ENCODE data around the gene THSD7B. TPM values are rescaled to one million over a fixed set of nuclear protein-coding genes. Genes with fewer than 3 reads are reported as not detected.
"Not testable (repeated sequence)": the region's sequence is repeated elsewhere in the genome, so short reads cannot be mapped to it uniquely, and the experiment has no call there.

THSD7B gene
- total and polyA plus RNA-seq, 2 of the 13 experiments (the other 11 are each of a cell fraction or from before 2014, with no cell fraction given): 0.02 TPM; not detected in 1

DNA sequence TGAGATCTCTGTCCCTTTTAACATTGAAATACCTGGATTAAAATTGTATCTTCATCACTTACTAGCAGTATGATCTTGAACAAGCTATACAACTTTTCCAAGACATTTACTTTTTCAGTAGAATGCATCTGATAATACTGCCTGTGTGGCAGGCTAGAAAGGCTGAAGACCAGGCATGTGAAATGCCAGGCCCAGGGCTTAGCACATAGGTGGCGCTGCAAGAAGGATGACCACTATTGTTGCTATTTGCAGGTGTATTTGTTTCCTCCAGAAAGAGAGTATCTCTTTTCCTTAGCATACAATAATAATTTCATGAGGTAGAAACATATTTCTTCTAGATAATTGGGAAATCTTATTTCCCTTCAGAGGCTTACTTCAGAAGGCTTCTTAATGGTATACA lies 331.3 kb downstream of the THSD7B start:
- Histone ChIP-seq H4K20me1 (ENCODE audit: insufficient read depth, low read length) (no peaks in the 10 kb centered on the region), H3K4me2 (ENCODE audit: low read depth, low read length) (no peak overlapping the region), H3K36me3 (replicated peaks in 1 of 2; ENCODE audit: control insufficient read depth in 1 of 2, insufficient read depth in 2 of 2, low read length in 2 of 2) (no peaks in the 10 kb centered on the region), H3K27me3 (ENCODE audit: control insufficient read depth in 1 of 2, insufficient read depth in 2 of 2, low read length in 2 of 2) (no peaks in the 10 kb centered on the region), H3K9me3 (ENCODE audit: low read length) (no peaks in the 10 kb centered on the region), H3K27ac (ENCODE audit: extremely low read length, insufficient read depth, low read length) (no peak overlapping the region), H3K4me1 (ENCODE audit: insufficient read depth, low read length) (no peaks in the 10 kb centered on the region), H3K79me2 (ENCODE audit: insufficient read depth, low read length) (no peaks in the 10 kb centered on the region), H2AFZ (ENCODE audit: low read length) (no peak overlapping the region), H3K4me3 (replicated peaks in 1 of 3; ENCODE audit: insufficient read depth in 1 of 3, low read depth in 2 of 3, low read length in 3 of 3) (no peak overlapping the region), H3K9ac (ENCODE audit: insufficient read depth, low read depth, low read length) (no peak overlapping the region)
- intact Hi-C loops (cut with micrococcal nuclease; ENCODE audit: unreplicated experiment) (no loop called here), in situ Hi-C loops (cut with HindIII; ENCODE audit: extremely low pct_ligation_motif_present, low pct_unique_long_range_greater_than_20kb) (no loop called here)
- no TSS peak for BruUV-seq (replicated peaks)
- WGBS (ENCODE audit: low lambda C conversion rate): 0% methylated on average over 1 of the region's 1 CpG
- ChIA-PET POLR2A (no interaction called here), CTCF (ENCODE audit: low intra/inter-chr PET ratio, low total read pairs) (no interaction called here)
- no peak for TF ChIP-seq ZNF24 (IDR thresholded peaks at IDR 0.05)
- TF ChIP-seq SPEN (CRISPR knock-in tag; IDR thresholded peaks at IDR 0.05; ENCODE audit: low read depth): no peak
- peak; percentile 33 for TF ChIP-seq CTCF (CRISPR knock-in tag; IDR thresholded peaks at IDR 0.05)
- peak; percentile 58 for FAIRE-seq
- peak; percentile 64 for ATAC-seq
- DNase-seq (ENCODE audit: low spot score): peak; percentile 7

GRCh38 chr2:137101814-137102213 lies 336.5 kb downstream of the THSD7B start:
- BruUV-seq (replicated peaks); H3K27ac ChIP-seq (ENCODE audit: extremely low read length, insufficient read depth, low read length); FAIRE-seq; DNase-seq (ENCODE audit: low spot score); ATAC-seq; in situ Hi-C loops (cut with HindIII; ENCODE audit: extremely low pct_ligation_motif_present, low pct_unique_long_range_greater_than_20kb); H2AFZ ChIP-seq (ENCODE audit: low read length); POLR2A ChIA-PET; H3K79me2 ChIP-seq (ENCODE audit: insufficient read depth, low read length); H3K9ac ChIP-seq (ENCODE audit: insufficient read depth, low read depth, low read length); intact Hi-C loops (cut with micrococcal nuclease; ENCODE audit: unreplicated experiment); H3K4me1 ChIP-seq (ENCODE audit: insufficient read depth, low read length); H3K36me3 ChIP-seq (replicated peaks in 1 of 2; ENCODE audit: control insufficient read depth in 1 of 2, insufficient read depth in 2 of 2, low read length in 2 of 2); CTCF ChIA-PET (ENCODE audit: low intra/inter-chr PET ratio, low total read pairs); H3K9me3 ChIP-seq (ENCODE audit: low read length); H3K4me2 ChIP-seq (ENCODE audit: low read depth, low read length); H4K20me1 ChIP-seq (ENCODE audit: insufficient read depth, low read length); H3K4me3 ChIP-seq (replicated peaks in 1 of 3; ENCODE audit: insufficient read depth in 1 of 3, low read depth in 2 of 3, low read length in 3 of 3); H3K27me3 ChIP-seq (ENCODE audit: control insufficient read depth in 1 of 2, insufficient read depth in 2 of 2, low read length in 2 of 2): not testable (repeated sequence)
- WGBS (ENCODE audit: low lambda C conversion rate): 90% methylated on average over 2 of the region's 3 CpGs

Data from HepG2 (cell line).